Measurements from ENCODE around the gene MRPL43. TPM values are rescaled to one million over a fixed set of nuclear protein-coding genes. Genes with fewer than 3 reads are reported as not detected.

MRPL43 gene
- total and polyA plus RNA-seq, 10 of the 15 experiments (the other 5 are each of a cell fraction or from before 2014, with no cell fraction given), result 16.6 to 108 (median 65.1) TPM

DNA sequence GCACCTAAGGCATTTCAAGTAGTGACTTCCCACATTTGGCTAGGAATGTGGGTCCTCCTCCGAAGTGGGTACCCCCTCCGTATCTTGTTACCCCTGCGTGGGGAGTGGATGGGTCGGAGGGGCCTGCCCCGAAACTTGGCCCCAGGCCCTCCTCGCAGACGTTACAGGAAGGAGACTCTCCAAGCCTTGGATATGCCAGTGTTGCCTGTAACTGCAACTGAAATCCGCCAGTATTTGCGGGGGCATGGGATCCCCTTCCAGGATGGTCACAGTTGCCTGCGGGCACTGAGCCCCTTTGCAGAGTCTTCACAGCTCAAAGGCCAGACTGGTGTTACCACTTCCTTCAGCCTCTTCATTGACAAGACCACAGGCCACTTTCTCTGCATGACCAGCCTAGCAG lies 869 bp upstream of the MRPL43 start:
- peak overlapping the region; percentile 98 for H3K4me3 ChIP-seq
- DNase-seq (ENCODE audit: low read depth, low spot score) (no peak), FAIRE-seq (no peak), ATAC-seq (no peak)
- ChIA-PET POLR2A (interaction anchor here (1.3 kb wide), 1 partner anchor 8 kb away, joined by 3 read pairs; no protein-coding TSS in a partner anchor), RAD21 (ENCODE audit: unreplicated experiment) (interaction anchor here (0.9 kb wide), 1 partner anchor 26 kb away, joined by 6 read pairs; no protein-coding TSS in a partner anchor), SMC1A (ENCODE audit: uncharacterized antibody, unreplicated experiment) (interaction anchor here (1.5 kb wide), 1 partner anchor 9 kb away, joined by 4 read pairs; no protein-coding TSS in a partner anchor), CTCF (interaction anchor here (5.5 kb wide), 1 partner anchor 9 kb away, joined by 42 read pairs; no protein-coding TSS in a partner anchor)
- peak overlapping the region; percentile 86 for H3K9ac ChIP-seq (ENCODE audit: control insufficient read depth, insufficient read depth, low read length)
- no TSS peak for BruUV-seq (replicated peaks)
- no peak for TF ChIP-seq CBX3 (IDR thresholded peaks at IDR 0.05; ENCODE audit: borderline replicate concordance, low read depth)
- 0 out of 2 replicates have a peak, but pooled peaks have one; percentile 16 for TF ChIP-seq POLR2A (IDR thresholded peaks at IDR 0.05; ENCODE audit: low read depth, low read length)
- intact Hi-C loops (cut with micrococcal nuclease; ENCODE audit: unreplicated experiment), result no loop called here
- no peak overlapping the region for H2AFZ ChIP-seq (ENCODE audit: control insufficient read depth, low read depth, low read length)
- no peaks in the 10 kb centered on the region for H3K9me3 ChIP-seq (replicated peaks; ENCODE audit: control insufficient read depth, insufficient read depth, low read length)
- H3K4me1 ChIP-seq (ENCODE audit: control insufficient read depth, insufficient read depth, low read length), result peaks cover 16% of the 10 kb centered on the region
- H4K20me1 ChIP-seq (ENCODE audit: control insufficient read depth, insufficient read depth), result no peaks in the 10 kb centered on the region
- peaks cover 37% of the 10 kb centered on the region for H3K79me2 ChIP-seq (ENCODE audit: control insufficient read depth, insufficient read depth, low read length)
- in situ Hi-C loops (cut with MboI), result no loop called here
- H3K27me3 ChIP-seq (replicated peaks in 1 of 2; ENCODE audit: control insufficient read depth in 2 of 2, insufficient read depth in 2 of 2, low read length in 1 of 2), result no peaks in the 10 kb centered on the region
- peaks cover 10 to 14% of the 10 kb centered on the region in 2 experiments for H3K36me3 ChIP-seq (ENCODE audit: control insufficient read depth in 2 of 2, insufficient read depth in 2 of 2, low read length in 1 of 2)
- 73% methylated on average over 10 of the region's 10 CpGs for WGBS (ENCODE audit: insufficient coverage, insufficient replicate concordance, low lambda C conversion rate, missing lambda C conversion rate)
- H3K27ac ChIP-seq (ENCODE audit: control insufficient read depth, insufficient read depth), result peak overlapping the region; percentile 71; the same call in 1 of the 2 replicates
- H3K4me2 ChIP-seq (ENCODE audit: control insufficient read depth, insufficient read depth), result peak overlapping the region; percentile 100

DNA sequence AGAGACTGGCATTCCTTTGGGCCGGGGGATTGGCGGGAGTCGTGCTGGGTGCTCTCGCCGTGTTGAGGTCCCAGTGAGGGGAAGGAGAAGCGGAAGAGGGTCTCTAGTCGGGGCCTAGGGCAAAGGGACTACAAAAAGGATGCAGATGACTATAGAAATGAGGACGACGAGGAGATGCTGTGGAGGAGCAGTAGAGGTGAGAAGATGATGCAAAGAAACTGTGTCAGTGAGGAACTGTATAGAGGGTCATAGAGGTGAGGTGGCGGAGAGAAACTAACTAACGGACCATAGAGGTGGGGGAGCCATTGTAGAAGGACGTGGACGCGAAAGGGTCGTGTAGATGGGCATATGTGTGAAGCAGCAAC lies 370 bp upstream of the MRPL43 start:
- no peaks in the 10 kb centered on the region for H4K20me1 ChIP-seq (ENCODE audit: control insufficient read depth, insufficient read depth)
- POLR2A ChIA-PET, result interaction anchor here (2.8 kb wide), 1 partner anchor 10 kb away, joined by 23 read pairs; the partner anchor contains the start of gene LZTS2
- peak overlapping the region; percentile 100 for H3K4me2 ChIP-seq (ENCODE audit: control insufficient read depth, insufficient read depth)
- intact Hi-C loops (cut with micrococcal nuclease; ENCODE audit: unreplicated experiment) (no loop called here), in situ Hi-C loops (cut with MboI) (no loop called here)
- peak overlapping the region; percentile 98 for H3K4me3 ChIP-seq
- peak overlapping the region; percentile 99 for H2AFZ ChIP-seq (ENCODE audit: control insufficient read depth, low read depth, low read length)
- H3K4me1 ChIP-seq (ENCODE audit: control insufficient read depth, insufficient read depth, low read length), result peaks cover 16% of the 10 kb centered on the region
- peaks cover 9 to 14% of the 10 kb centered on the region in 2 experiments; a peak in 3 of 4 replicates for H3K36me3 ChIP-seq (ENCODE audit: control insufficient read depth in 2 of 2, insufficient read depth in 2 of 2, low read length in 1 of 2)
- DNase-seq (ENCODE audit: low read depth, low spot score) (no peak), FAIRE-seq (no peak), ATAC-seq (peak; percentile 15)
- H3K79me2 ChIP-seq (ENCODE audit: control insufficient read depth, insufficient read depth, low read length), result peaks cover 37% of the 10 kb centered on the region
- SMC1A ChIA-PET (ENCODE audit: uncharacterized antibody, unreplicated experiment), result interaction anchor here (1.5 kb wide), 1 partner anchor 9 kb away, joined by 4 read pairs; no protein-coding TSS in a partner anchor
- RAD21 ChIA-PET (ENCODE audit: unreplicated experiment), result interaction anchor here (0.6 to 0.9 kb wide), 2 partner anchors 11 to 26 kb away, joined by 4 to 6 read pairs; no protein-coding TSS in a partner anchor
- no peaks in the 10 kb centered on the region for H3K9me3 ChIP-seq (replicated peaks; ENCODE audit: control insufficient read depth, insufficient read depth, low read length)
- 3% methylated on average over 15 of the region's 15 CpGs for WGBS (ENCODE audit: insufficient coverage, insufficient replicate concordance, low lambda C conversion rate, missing lambda C conversion rate)
- CTCF ChIA-PET, result interaction anchor here (0.7 to 5.5 kb wide), 4 partner anchors 9 to 80 kb away, joined by 3 to 42 read pairs (median 9); no protein-coding TSS in a partner anchor
- no TSS peak for BruUV-seq (replicated peaks)
- H3K27ac ChIP-seq (ENCODE audit: control insufficient read depth, insufficient read depth), result peak overlapping the region; percentile 71
- peak overlapping the region; percentile 86 for H3K9ac ChIP-seq (ENCODE audit: control insufficient read depth, insufficient read depth, low read length)
- no peaks in the 10 kb centered on the region for H3K27me3 ChIP-seq (replicated peaks in 1 of 2; ENCODE audit: control insufficient read depth in 2 of 2, insufficient read depth in 2 of 2, low read length in 1 of 2)
- TF ChIP-seq WRNIP1 (IDR thresholded peaks at IDR 0.05; ENCODE audit: borderline replicate concordance, low read depth, low read length) (no peak), NR2C2 (IDR thresholded peaks at IDR 0.05; ENCODE audit: borderline replicate concordance, control insufficient read depth, insufficient read length, low read depth) (peak; percentile 7), NBN (IDR thresholded peaks at IDR 0.05) (no peak), HDGF (IDR thresholded peaks at IDR 0.05) (peak; percentile 23; the same call in 1 of the 2 replicates), GABPA (IDR thresholded peaks at IDR 0.05; ENCODE audit: low read depth) (peak; percentile 81; the same call in 1 of the 2 replicates), HDAC6 (IDR thresholded peaks at IDR 0.05; ENCODE audit: unreplicated experiment) (no peak)
- TF ChIP-seq, protein P1, sequence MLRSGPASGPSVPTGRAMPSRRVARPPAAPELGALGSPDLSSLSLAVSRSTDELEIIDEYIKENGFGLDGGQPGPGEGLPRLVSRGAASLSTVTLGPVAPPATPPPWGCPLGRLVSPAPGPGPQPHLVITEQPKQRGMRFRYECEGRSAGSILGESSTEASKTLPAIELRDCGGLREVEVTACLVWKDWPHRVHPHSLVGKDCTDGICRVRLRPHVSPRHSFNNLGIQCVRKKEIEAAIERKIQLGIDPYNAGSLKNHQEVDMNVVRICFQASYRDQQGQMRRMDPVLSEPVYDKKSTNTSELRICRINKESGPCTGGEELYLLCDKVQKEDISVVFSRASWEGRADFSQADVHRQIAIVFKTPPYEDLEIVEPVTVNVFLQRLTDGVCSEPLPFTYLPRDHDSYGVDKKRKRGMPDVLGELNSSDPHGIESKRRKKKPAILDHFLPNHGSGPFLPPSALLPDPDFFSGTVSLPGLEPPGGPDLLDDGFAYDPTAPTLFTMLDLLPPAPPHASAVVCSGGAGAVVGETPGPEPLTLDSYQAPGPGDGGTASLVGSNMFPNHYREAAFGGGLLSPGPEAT (IDR thresholded peaks at IDR 0.05; ENCODE audit: low read depth), result 0 out of 2 replicates have a peak, but pooled peaks have one; percentile 50
- TF ChIP-seq, protein P2, sequence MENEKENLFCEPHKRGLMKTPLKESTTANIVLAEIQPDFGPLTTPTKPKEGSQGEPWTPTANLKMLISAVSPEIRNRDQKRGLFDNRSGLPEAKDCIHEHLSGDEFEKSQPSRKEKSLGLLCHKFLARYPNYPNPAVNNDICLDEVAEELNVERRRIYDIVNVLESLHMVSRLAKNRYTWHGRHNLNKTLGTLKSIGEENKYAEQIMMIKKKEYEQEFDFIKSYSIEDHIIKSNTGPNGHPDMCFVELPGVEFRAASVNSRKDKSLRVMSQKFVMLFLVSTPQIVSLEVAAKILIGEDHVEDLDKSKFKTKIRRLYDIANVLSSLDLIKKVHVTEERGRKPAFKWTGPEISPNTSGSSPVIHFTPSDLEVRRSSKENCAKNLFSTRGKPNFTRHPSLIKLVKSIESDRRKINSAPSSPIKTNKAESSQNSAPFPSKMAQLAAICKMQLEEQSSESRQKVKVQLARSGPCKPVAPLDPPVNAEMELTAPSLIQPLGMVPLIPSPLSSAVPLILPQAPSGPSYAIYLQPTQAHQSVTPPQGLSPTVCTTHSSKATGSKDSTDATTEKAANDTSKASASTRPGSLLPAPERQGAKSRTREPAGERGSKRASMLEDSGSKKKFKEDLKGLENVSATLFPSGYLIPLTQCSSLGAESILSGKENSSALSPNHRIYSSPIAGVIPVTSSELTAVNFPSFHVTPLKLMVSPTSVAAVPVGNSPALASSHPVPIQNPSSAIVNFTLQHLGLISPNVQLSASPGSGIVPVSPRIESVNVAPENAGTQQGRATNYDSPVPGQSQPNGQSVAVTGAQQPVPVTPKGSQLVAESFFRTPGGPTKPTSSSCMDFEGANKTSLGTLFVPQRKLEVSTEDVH (IDR thresholded peaks at IDR 0.05; ENCODE audit: low read depth, partially characterized antibody), result peak; percentile 7
- TF ChIP-seq, protein P3, sequence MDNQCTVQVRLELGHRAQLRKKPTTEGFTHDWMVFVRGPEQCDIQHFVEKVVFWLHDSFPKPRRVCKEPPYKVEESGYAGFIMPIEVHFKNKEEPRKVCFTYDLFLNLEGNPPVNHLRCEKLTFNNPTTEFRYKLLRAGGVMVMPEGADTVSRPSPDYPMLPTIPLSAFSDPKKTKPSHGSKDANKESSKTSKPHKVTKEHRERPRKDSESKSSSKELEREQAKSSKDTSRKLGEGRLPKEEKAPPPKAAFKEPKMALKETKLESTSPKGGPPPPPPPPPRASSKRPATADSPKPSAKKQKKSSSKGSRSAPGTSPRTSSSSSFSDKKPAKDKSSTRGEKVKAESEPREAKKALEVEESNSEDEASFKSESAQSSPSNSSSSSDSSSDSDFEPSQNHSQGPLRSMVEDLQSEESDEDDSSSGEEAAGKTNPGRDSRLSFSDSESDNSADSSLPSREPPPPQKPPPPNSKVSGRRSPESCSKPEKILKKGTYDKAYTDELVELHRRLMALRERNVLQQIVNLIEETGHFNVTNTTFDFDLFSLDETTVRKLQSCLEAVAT (IDR thresholded peaks at IDR 0.05), result 0 out of 2 replicates have a peak, but pooled peaks have one; percentile 26

All from GM12878 (cell line).